SK-N-SH (cell line): Measurements from ENCODE around the gene COL25A1. TPM values are rescaled to one million over a fixed set of nuclear protein-coding genes. Genes with fewer than 3 reads are reported as not detected.

Source experiments
- CTCF ChIA-PET: fragments of 300-600, 350-600 bp; formaldehyde crosslinking; extraction: SDS; loops from one replicate; lab custom pipeline; 2021; lab: Yijun Ruan, JAX
- POLR2A ChIA-PET: fragments of 350-600 bp; sonication (Branson Sonifier 250); formaldehyde crosslinking; extraction: SDS; loops from one replicate; lab custom pipeline; 2020; ENCODE audit warnings: antibody characterized with exemption, inconsistent platforms; lab: Yijun Ruan, JAX
- DNase-seq: peaks from one replicate; pipeline ENCODE4 v3.0.0; 2012
- H2AFZ ChIP-seq: fragments of 200-600 bp; sonication (generic); 2 replicates; pipeline ENCODE4 v1.8.1; 2016; ENCODE audit warnings: antibody characterized with exemption, mild to moderate bottlenecking, low read depth
- H3F3A ChIP-seq: fragments of 200-600 bp; sonication (generic); replicated peaks from 2 replicates; pipeline ENCODE3; 2016; ENCODE audit warnings: antibody characterized with exemption, mild to moderate bottlenecking; ENCODE audit not compliant: insufficient read depth
- H3K27ac ChIP-seq, 2 experiments: fragments of 200-500 bp in 1 of 2; fragments of 200-600 bp in 1 of 2; sonication (Bioruptor generic) in 1 of 2; sonication (generic), shearing (Covaris generic) in 1 of 2; 2 replicates each; pipeline versions ENCODE4 v1.5.1 to v1.6.1; 2014 to 2016; ENCODE audit warnings: low read depth in 2 of 2, inconsistent platforms in 1 of 2, low read length in 1 of 2, mild to moderate bottlenecking in 1 of 2, mixed read lengths in 1 of 2
- H3K27me3 ChIP-seq: fragments of 200-600 bp; sonication (generic), shearing (Covaris generic); 2 replicates; pipeline ENCODE4 v1.6.1; 2016; ENCODE audit warnings: mixed run types; ENCODE audit not compliant: insufficient read depth
- H3K36me3 ChIP-seq, 2 experiments: fragments of 200-500 bp in 1 of 2; fragments of 200-600 bp in 1 of 2; sonication (Bioruptor generic) in 1 of 2; sonication (generic) in 1 of 2; replicated peaks in 1 of 2; 2 replicates each; pipeline versions ENCODE3 to v1.5.1; 2014 to 2016; ENCODE audit warnings: low read length in 1 of 2, mild to moderate bottlenecking in 1 of 2; ENCODE audit not compliant: insufficient read depth in 2 of 2, control insufficient read depth in 1 of 2
- H3K4me1 ChIP-seq, 2 experiments: fragments of 200-500 bp in 1 of 2; fragments of 200-600 bp in 1 of 2; sonication (Bioruptor generic) in 1 of 2; sonication (generic), shearing (Covaris generic) in 1 of 2; 2 replicates each; pipeline versions ENCODE4 v1.5.1 to v1.6.1; 2014 to 2016; ENCODE audit warnings: low read depth in 1 of 2, low read length in 1 of 2, mixed run types in 1 of 2; ENCODE audit not compliant: insufficient read depth in 2 of 2, control insufficient read depth in 1 of 2
- H3K4me2 ChIP-seq: fragments of 200-600 bp; sonication (generic), shearing (Covaris generic); 2 replicates; pipeline ENCODE4 v1.6.1; 2017; ENCODE audit warnings: mixed run types
- H3K4me3 ChIP-seq, 2 experiments: fragments of 200-500 bp in 1 of 2; fragments of 200-600 bp in 1 of 2; sonication (Bioruptor generic) in 1 of 2; sonication (generic), shearing (Covaris generic) in 1 of 2; 2 replicates each; pipeline versions ENCODE4 v1.5.1 to v1.8.1; 2014 to 2016; ENCODE audit warnings: low read depth in 2 of 2, inconsistent platforms in 1 of 2, low read length in 1 of 2, mild to moderate bottlenecking in 1 of 2, mixed read lengths in 1 of 2, moderate library complexity in 1 of 2
- H3K79me2 ChIP-seq: fragments of 200-600 bp; sonication (generic); 2 replicates; pipeline ENCODE4 v1.8.1; 2017; ENCODE audit warnings: mild to moderate bottlenecking; ENCODE audit not compliant: insufficient read depth
- H3K9ac ChIP-seq: fragments of 200-600 bp; sonication (generic); 2 replicates; pipeline ENCODE4 v1.6.1; 2017; ENCODE audit warnings: mixed run types
- H3K9me2 ChIP-seq: fragments of 200-600 bp; sonication (generic); 2 replicates; pipeline ENCODE4 v1.6.1; 2017; ENCODE audit warnings: mixed run types
- H3K9me3 ChIP-seq: fragments of 200-600 bp; sonication (generic); 2 replicates; pipeline ENCODE4 v1.6.1; 2017; ENCODE audit warnings: mixed run types, mild to moderate bottlenecking, moderate library complexity
- H4K20me1 ChIP-seq: fragments of 200-600 bp; sonication (generic); 2 replicates; pipeline ENCODE4 v1.6.1; 2017; ENCODE audit warnings: mild to moderate bottlenecking, mixed run types; ENCODE audit not compliant: insufficient read depth
- EP300 ChIP-seq, 2 experiments: IDR thresholded peaks; 2 replicates each; pipeline versions ENCODE4 v1.4.0 to v1.6.1; 2012; ENCODE audit warnings: borderline replicate concordance in 1 of 2, low read depth in 1 of 2, low read length in 1 of 2
- EZH2phosphoT487 ChIP-seq: fragments of 200-600 bp; sonication (generic); IDR thresholded peaks from 2 replicates; pipeline ENCODE4 v1.6.1; 2017; ENCODE audit warnings: low read depth, mixed run types, mild to moderate bottlenecking, antibody characterized with exemption, moderate library complexity, borderline replicate concordance
- FOSL2 ChIP-seq: IDR thresholded peaks from 2 replicates; pipeline ENCODE4 v1.4.0; 2012; ENCODE audit warnings: low read depth, mild to moderate bottlenecking, moderate library complexity, borderline replicate concordance
- FOXM1 ChIP-seq: IDR thresholded peaks from 2 replicates; pipeline ENCODE4 v1.4.0; 2012; ENCODE audit warnings: low read depth, mild to moderate bottlenecking
- MEF2A ChIP-seq: IDR thresholded peaks from 2 replicates; pipeline ENCODE4 v1.4.0; 2012; ENCODE audit warnings: low read depth, borderline replicate concordance
- MXI1 ChIP-seq: IDR thresholded peaks from 2 replicates; pipeline ENCODE4 v1.6.1; 2012; ENCODE audit warnings: mild to moderate bottlenecking, low read depth, low read length, improper control_type of control experiment
- NFIC ChIP-seq: IDR thresholded peaks from 2 replicates; pipeline ENCODE4 v1.4.0; 2012; ENCODE audit warnings: borderline replicate concordance
- NRF1 ChIP-seq: IDR thresholded peaks from 2 replicates; pipeline ENCODE4 v1.6.1; 2012; ENCODE audit warnings: low read depth, mild to moderate bottlenecking, low read length
- POLR2AphosphoS5 ChIP-seq: IDR thresholded peaks from 2 replicates; pipeline ENCODE4 v1.6.1; 2012; ENCODE audit warnings: low read depth, low read length
- RAD21 ChIP-seq: IDR thresholded peaks from 2 replicates; pipeline ENCODE4 v1.6.1; 2012; ENCODE audit warnings: mild to moderate bottlenecking, low read length
- RFX5 ChIP-seq: IDR thresholded peaks from 2 replicates; pipeline ENCODE4 v1.6.1; 2012; ENCODE audit warnings: mild to moderate bottlenecking, improper control_type of control experiment, low read length
- SMC3 ChIP-seq: IDR thresholded peaks from 2 replicates; pipeline ENCODE4 v1.6.1; 2012; ENCODE audit warnings: low read depth, low read length, improper control_type of control experiment
- TAF1 ChIP-seq: IDR thresholded peaks from 2 replicates; pipeline ENCODE4 v1.6.1; 2012; ENCODE audit warnings: low read depth, mild to moderate bottlenecking, low read length, moderate library complexity, borderline replicate concordance
- TCF12 ChIP-seq: IDR thresholded peaks from 2 replicates; pipeline ENCODE4 v1.4.0; 2012
- TEAD4 ChIP-seq: IDR thresholded peaks from 2 replicates; pipeline ENCODE4 v1.4.0; 2012; ENCODE audit warnings: mild to moderate bottlenecking, borderline replicate concordance; ENCODE audit not compliant: insufficient read depth
- YY1 ChIP-seq: IDR thresholded peaks from 2 replicates; pipeline ENCODE4 v1.4.0; 2012; ENCODE audit warnings: low read depth, mild to moderate bottlenecking
- WGBS: methylation state at CpG from one replicate; pipeline ENCODE4 v1.1.6; 2017; ENCODE audit warnings: low lambda C conversion rate; 5-methylcytosine and 5-hydroxymethylcytosine counted together
- polyA plus RNA-seq, 3 experiments: library from polyadenylated mRNA; depleted of rRNA; stranded (reverse); fragments of >200 nt; gene quantifications; 2 replicates each; pipeline ENCODE4 v1.2.3, GENCODE V29; 2012
- TF ChIP-seq, protein P1 (sequence below): IDR thresholded peaks from 2 replicates; pipeline ENCODE4 v1.4.0; 2012; ENCODE audit warnings: low read depth
- TF ChIP-seq, protein P2 (sequence below): fragments of 150-350 bp; IDR thresholded peaks from 2 replicates; pipeline ENCODE4 v1.6.1; 2017; ENCODE audit warnings: antibody characterized with exemption, low read length, low read depth, borderline replicate concordance
- TF ChIP-seq, protein P3 (sequence below): fragments of 150-350 bp; IDR thresholded peaks from 2 replicates; pipeline ENCODE4 v1.6.1; 2016; ENCODE audit warnings: mild to moderate bottlenecking, low read depth, low read length
- TF ChIP-seq, protein P4 (sequence below): IDR thresholded peaks from 2 replicates; pipeline ENCODE4 v1.6.1; 2012; ENCODE audit warnings: mild to moderate bottlenecking, low read depth, low read length, moderate library complexity
- TF ChIP-seq, protein P5 (sequence below): fragments of 200-600 bp; sonication (generic); IDR thresholded peaks from 2 replicates; pipeline ENCODE4 v1.6.1; 2017; ENCODE audit warnings: antibody characterized with exemption, mild to moderate bottlenecking, moderate library complexity
- TF ChIP-seq, protein P6 (sequence below): IDR thresholded peaks from 2 replicates; pipeline ENCODE4 v1.4.0; 2012; ENCODE audit warnings: low read depth, borderline replicate concordance
- TF ChIP-seq, protein P7 (sequence below): IDR thresholded peaks from 2 replicates; pipeline ENCODE4; 2012

The COL25A1 gene
- polyA plus RNA-seq, 1 of the 3 experiments (the other 2 are of a cell fraction), result not detected

DNA sequence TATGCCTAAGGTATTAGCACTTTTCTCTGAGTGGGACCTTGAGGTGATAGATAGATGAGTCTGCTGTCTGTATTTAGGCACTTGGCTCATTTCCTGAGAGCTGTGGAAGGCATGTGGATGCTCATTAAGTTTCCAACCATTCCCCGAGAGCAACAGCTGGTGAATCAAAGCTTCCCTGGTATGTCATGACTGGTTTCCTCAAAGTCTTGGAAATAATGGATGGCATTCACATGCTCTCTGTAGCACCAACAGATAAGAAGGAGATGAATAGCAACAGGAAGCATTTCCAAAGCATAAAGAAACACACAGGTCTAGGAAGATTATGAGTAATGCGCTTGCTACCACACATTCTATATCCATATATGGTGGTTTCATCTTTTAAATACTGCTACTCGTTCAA is 421.3 kb downstream of the COL25A1 start:
- H4K20me1 ChIP-seq, result no peaks in the 10 kb centered on the region
- H3K79me2 ChIP-seq, result no peaks in the 10 kb centered on the region
- ChIA-PET CTCF (interaction anchor here (1.1 kb wide), 1 partner anchor 822 kb away, joined by 3 read pairs; no protein-coding TSS in a partner anchor), POLR2A (no interaction called here)
- no peak overlapping the region for H2AFZ ChIP-seq
- H3K9me2 ChIP-seq, result no peaks in the 10 kb centered on the region
- peaks cover 0 to 61% of the 10 kb centered on the region in 2 experiments; a peak in 3 of 4 replicates for H3K4me1 ChIP-seq
- peak overlapping the region; percentile 41; the same call in 1 of the 2 replicates for H3K4me2 ChIP-seq
- no peaks in the 10 kb centered on the region for H3K27me3 ChIP-seq
- WGBS, result 21% methylated on average over 3 of the region's 3 CpGs
- H3K4me3 ChIP-seq, result no peak overlapping the region
- H3F3A ChIP-seq, result peaks cover 21% of the 10 kb centered on the region
- no peaks in the 10 kb centered on the region for H3K9me3 ChIP-seq
- H3K27ac ChIP-seq, result peak overlapping the region in 1 of 2 experiments; percentile 54; a peak in 2 of 4 replicates
- no peaks in the 10 kb centered on the region for H3K36me3 ChIP-seq
- DNase-seq, result no peak
- H3K9ac ChIP-seq, result no peak overlapping the region
- TF ChIP-seq, protein P1, sequence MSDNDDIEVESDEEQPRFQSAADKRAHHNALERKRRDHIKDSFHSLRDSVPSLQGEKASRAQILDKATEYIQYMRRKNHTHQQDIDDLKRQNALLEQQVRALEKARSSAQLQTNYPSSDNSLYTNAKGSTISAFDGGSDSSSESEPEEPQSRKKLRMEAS, result no peak
- TF ChIP-seq TEAD4 (no peak), SMC3 (no peak), YY1 (no peak), FOXM1 (no peak), MEF2A (no peak), NFIC (0 out of 2 replicates have a peak, but pooled peaks have one; percentile 11), MXI1 (no peak), EZH2phosphoT487 (no peak), POLR2AphosphoS5 (no peak), NRF1 (no peak), RFX5 (no peak), EP300 (IDR thresholded peaks at IDR 0.05; ENCODE audit: borderline replicate concordance in 1 of 2, low read depth in 1 of 2, low read length in 1 of 2) (peak in 1 of 2 experiments; percentile 25; a peak in 1 of 4 replicates), TCF12 (peak; percentile 57; the same call in 1 of the 2 replicates), RAD21 (no peak), TAF1 (no peak), FOSL2 (no peak)
- TF ChIP-seq, protein P2, sequence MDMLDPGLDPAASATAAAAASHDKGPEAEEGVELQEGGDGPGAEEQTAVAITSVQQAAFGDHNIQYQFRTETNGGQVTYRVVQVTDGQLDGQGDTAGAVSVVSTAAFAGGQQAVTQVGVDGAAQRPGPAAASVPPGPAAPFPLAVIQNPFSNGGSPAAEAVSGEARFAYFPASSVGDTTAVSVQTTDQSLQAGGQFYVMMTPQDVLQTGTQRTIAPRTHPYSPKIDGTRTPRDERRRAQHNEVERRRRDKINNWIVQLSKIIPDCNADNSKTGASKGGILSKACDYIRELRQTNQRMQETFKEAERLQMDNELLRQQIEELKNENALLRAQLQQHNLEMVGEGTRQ, result no peak
- TF ChIP-seq, protein P3, sequence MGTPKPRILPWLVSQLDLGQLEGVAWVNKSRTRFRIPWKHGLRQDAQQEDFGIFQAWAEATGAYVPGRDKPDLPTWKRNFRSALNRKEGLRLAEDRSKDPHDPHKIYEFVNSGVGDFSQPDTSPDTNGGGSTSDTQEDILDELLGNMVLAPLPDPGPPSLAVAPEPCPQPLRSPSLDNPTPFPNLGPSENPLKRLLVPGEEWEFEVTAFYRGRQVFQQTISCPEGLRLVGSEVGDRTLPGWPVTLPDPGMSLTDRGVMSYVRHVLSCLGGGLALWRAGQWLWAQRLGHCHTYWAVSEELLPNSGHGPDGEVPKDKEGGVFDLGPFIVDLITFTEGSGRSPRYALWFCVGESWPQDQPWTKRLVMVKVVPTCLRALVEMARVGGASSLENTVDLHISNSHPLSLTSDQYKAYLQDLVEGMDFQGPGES, result no peak
- TF ChIP-seq, protein P4, sequence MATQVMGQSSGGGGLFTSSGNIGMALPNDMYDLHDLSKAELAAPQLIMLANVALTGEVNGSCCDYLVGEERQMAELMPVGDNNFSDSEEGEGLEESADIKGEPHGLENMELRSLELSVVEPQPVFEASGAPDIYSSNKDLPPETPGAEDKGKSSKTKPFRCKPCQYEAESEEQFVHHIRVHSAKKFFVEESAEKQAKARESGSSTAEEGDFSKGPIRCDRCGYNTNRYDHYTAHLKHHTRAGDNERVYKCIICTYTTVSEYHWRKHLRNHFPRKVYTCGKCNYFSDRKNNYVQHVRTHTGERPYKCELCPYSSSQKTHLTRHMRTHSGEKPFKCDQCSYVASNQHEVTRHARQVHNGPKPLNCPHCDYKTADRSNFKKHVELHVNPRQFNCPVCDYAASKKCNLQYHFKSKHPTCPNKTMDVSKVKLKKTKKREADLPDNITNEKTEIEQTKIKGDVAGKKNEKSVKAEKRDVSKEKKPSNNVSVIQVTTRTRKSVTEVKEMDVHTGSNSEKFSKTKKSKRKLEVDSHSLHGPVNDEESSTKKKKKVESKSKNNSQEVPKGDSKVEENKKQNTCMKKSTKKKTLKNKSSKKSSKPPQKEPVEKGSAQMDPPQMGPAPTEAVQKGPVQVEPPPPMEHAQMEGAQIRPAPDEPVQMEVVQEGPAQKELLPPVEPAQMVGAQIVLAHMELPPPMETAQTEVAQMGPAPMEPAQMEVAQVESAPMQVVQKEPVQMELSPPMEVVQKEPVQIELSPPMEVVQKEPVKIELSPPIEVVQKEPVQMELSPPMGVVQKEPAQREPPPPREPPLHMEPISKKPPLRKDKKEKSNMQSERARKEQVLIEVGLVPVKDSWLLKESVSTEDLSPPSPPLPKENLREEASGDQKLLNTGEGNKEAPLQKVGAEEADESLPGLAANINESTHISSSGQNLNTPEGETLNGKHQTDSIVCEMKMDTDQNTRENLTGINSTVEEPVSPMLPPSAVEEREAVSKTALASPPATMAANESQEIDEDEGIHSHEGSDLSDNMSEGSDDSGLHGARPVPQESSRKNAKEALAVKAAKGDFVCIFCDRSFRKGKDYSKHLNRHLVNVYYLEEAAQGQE, result no peak
- TF ChIP-seq, protein P5, sequence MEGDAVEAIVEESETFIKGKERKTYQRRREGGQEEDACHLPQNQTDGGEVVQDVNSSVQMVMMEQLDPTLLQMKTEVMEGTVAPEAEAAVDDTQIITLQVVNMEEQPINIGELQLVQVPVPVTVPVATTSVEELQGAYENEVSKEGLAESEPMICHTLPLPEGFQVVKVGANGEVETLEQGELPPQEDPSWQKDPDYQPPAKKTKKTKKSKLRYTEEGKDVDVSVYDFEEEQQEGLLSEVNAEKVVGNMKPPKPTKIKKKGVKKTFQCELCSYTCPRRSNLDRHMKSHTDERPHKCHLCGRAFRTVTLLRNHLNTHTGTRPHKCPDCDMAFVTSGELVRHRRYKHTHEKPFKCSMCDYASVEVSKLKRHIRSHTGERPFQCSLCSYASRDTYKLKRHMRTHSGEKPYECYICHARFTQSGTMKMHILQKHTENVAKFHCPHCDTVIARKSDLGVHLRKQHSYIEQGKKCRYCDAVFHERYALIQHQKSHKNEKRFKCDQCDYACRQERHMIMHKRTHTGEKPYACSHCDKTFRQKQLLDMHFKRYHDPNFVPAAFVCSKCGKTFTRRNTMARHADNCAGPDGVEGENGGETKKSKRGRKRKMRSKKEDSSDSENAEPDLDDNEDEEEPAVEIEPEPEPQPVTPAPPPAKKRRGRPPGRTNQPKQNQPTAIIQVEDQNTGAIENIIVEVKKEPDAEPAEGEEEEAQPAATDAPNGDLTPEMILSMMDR, result no peak
- TF ChIP-seq, protein P6, sequence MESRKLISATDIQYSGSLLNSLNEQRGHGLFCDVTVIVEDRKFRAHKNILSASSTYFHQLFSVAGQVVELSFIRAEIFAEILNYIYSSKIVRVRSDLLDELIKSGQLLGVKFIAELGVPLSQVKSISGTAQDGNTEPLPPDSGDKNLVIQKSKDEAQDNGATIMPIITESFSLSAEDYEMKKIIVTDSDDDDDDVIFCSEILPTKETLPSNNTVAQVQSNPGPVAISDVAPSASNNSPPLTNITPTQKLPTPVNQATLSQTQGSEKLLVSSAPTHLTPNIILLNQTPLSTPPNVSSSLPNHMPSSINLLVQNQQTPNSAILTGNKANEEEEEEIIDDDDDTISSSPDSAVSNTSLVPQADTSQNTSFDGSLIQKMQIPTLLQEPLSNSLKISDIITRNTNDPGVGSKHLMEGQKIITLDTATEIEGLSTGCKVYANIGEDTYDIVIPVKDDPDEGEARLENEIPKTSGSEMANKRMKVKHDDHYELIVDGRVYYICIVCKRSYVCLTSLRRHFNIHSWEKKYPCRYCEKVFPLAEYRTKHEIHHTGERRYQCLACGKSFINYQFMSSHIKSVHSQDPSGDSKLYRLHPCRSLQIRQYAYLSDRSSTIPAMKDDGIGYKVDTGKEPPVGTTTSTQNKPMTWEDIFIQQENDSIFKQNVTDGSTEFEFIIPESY, result no peak
- TF ChIP-seq, protein P7, sequence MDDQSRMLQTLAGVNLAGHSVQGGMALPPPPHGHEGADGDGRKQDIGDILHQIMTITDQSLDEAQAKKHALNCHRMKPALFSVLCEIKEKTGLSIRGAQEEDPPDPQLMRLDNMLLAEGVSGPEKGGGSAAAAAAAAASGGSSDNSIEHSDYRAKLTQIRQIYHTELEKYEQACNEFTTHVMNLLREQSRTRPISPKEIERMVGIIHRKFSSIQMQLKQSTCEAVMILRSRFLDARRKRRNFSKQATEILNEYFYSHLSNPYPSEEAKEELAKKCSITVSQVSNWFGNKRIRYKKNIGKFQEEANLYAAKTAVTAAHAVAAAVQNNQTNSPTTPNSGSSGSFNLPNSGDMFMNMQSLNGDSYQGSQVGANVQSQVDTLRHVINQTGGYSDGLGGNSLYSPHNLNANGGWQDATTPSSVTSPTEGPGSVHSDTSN, result peak; percentile 64; the same call in 1 of the 2 replicates
